Left lobe of liver (tissue), 2 donors: ENCODE data around the gene FAM124A. TPM values are rescaled to one million over a fixed set of nuclear protein-coding genes. Genes with fewer than 3 reads are reported as not detected.

Experiments used
- ATAC-seq: fragments of 200-7000 bp; cut with Tn5 transposase; one replicate; pipeline ENCODE4 v1.9.1; 2020; ENCODE audit warnings: mild to moderate bottlenecking, moderate library complexity
- DNase-seq: peaks from one replicate; pipeline ENCODE4 v3.0.0-alpha.2; 2020; ENCODE audit warnings: low spot score
- total RNA-seq: library from RNA; stranded (reverse); gene quantifications from one replicate; pipeline ENCODE4 v1.2.1, GENCODE V29; 2021
- donor health status: DM: no; HTN: no; CAD: no; lungs with moderate emphysema.
- donor health status: DM: no; HTN: yes; CAD: no.

Gene FAM124A
- total RNA-seq, 1 donor from 2014 or later = 0.50 TPM

DNA sequence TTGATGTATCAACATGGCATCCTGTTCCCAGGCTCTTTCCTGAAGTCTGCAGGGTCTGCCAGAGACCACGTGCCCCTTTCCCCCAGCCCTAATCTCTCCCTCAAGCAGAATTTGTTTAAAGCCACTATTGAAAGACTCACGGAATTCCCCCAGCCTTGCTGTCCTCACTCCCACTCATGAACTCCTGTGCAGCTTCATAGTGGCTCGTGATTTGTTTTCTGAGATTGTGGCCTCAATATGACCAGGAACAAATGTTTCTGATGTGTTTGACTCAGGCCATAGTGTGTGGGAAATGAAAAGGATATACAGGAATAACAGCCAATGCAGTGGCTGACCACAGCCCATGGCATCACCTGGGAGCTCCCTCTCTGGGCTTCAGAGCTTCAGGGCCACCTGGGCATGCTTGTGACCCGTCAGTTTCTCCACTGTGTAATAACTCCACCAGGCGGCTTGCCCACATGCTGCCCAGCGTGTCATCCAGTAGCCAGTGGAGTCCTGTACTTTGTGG lies 109.2 kb downstream of the FAM124A start:
- DNase-seq = no peak
- no peak for ATAC-seq

DNA sequence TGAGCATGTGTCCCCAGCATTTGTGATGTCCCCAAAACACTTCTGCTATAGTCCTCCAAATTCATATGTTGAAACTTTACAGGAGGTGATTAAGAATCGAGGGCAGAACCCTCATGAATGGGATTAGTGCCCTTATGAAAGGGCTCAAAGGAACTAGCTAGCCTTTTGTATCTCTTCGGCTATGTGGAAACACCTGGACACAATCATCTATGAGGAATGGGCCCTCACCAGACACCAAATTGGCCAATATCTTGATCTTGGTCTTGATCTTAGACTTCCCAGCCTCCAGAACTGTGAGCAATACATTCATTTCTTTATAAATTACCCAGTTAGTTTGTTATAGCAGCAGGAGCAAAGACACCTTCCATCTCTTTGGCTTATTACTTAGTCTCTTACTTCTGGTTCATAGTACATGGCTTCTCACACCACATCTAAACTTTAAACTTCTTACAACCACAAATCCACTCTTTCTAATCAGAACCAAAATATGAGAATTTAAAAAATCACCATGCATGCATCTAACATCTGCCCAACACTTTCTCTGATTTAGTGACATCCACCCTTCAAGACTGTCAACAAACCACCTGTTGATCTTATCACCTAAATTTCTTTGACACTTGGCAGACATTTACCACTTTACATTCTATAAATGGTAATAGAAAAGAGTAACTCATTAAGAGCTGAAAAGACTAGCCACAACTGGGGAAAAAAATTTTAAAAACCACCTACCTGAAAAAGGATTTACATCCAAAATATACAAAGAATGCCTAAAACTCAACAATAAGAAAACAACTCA lies 110.6 kb downstream of the FAM124A start:
- ATAC-seq = no peak
- DNase-seq = no peak

GRCh38 chr13:51333421-51333820 lies 111.2 kb downstream of the FAM124A start:
- no peak for DNase-seq
- ATAC-seq = no peak

- DNase-seq = no peak
- no peak for ATAC-seq
Observed at GRCh38 chr13:51333826-51334225, 111.6 kb downstream of the FAM124A start.

Other genes with a start within 250 kb of the FAM124A start
- not detected for gene C13orf42, start 111.1 kb upstream of the FAM124A start, total RNA-seq
- not detected for gene SERPINE3, start 117.3 kb downstream of the FAM124A start, total RNA-seq
- 20.6 TPM for gene INTS6, start 230.6 kb downstream of the FAM124A start, total RNA-seq